Measurements from ENCODE around the gene ANAPC10.

DNA sequence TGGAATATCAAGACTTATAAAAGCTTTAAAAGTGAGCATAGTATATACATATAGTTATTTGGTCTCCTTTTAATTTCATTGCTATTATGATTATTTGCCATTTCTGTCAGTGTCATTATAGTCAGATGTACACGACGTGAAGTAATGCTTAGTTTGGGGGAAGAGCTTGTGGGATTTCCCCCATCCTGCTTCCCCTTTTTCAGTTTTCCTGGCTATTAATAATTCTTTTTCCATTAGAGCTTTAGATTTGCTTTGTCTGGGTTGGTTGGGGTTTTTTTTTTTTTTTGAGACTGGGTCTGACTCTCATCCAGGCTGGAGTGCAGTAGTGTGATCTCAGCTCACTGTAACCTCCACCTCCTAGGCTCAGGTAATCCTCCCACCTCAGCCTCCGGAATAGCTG is 5.5 kb upstream of the ANAPC10 start:
- TF ChIP-seq, protein P1, sequence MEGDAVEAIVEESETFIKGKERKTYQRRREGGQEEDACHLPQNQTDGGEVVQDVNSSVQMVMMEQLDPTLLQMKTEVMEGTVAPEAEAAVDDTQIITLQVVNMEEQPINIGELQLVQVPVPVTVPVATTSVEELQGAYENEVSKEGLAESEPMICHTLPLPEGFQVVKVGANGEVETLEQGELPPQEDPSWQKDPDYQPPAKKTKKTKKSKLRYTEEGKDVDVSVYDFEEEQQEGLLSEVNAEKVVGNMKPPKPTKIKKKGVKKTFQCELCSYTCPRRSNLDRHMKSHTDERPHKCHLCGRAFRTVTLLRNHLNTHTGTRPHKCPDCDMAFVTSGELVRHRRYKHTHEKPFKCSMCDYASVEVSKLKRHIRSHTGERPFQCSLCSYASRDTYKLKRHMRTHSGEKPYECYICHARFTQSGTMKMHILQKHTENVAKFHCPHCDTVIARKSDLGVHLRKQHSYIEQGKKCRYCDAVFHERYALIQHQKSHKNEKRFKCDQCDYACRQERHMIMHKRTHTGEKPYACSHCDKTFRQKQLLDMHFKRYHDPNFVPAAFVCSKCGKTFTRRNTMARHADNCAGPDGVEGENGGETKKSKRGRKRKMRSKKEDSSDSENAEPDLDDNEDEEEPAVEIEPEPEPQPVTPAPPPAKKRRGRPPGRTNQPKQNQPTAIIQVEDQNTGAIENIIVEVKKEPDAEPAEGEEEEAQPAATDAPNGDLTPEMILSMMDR (conservative IDR thresholded peaks at IDR 0.05): no peak
- no peak for TF ChIP-seq ZFX (IDR thresholded peaks at IDR 0.05)
